Endothelial cell of umbilical vein (primary cell): ENCODE measurements around the gene RNF126. TPM values are rescaled to one million over a fixed set of nuclear protein-coding genes. Genes with fewer than 3 reads are reported as not detected.
"Not testable (repeated sequence)": the region's sequence is repeated elsewhere in the genome, so short reads cannot be mapped to it uniquely, and the experiment has no call there.

Source experiments
- BruUV-seq: library from RNA; stranded (reverse); fragments of 400-500 nt; replicated peaks from 2 replicates; lab custom pipeline; 2021; lab: Mats Ljungman, UMichigan
- CTCF ChIA-PET: fragments of 300-600, 350-600 bp; sonication (Branson Sonifier 250); formaldehyde crosslinking; loops from one replicate; lab custom pipeline; 2021; ENCODE audit warnings: antibody characterized with exemption, inconsistent platforms; lab: Charles Lee
- POLR2A ChIA-PET: fragments of 300-600, 350-600 bp; sonication (Branson Sonifier 250); formaldehyde crosslinking; loops from one replicate; lab custom pipeline; 2021; ENCODE audit warnings: antibody characterized with exemption, inconsistent platforms; lab: Charles Lee
- DNase-seq: peaks from one replicate; pipeline ENCODE4 v3.0.0-alpha.2; 2011; ENCODE audit warnings: low read depth, low spot score
- FAIRE-seq: peaks from 2 replicates; lab custom pipeline; 2011; peaks lifted over from hg19 to GRCh38; lab: Jason Lieb, UNC
- H2AFZ ChIP-seq: 2 replicates; pipeline ENCODE4 v1.6.0; 2012; ENCODE audit warnings: low read depth, low read length, control low read depth, inconsistent platforms
- H3K27ac ChIP-seq: 2 replicates; pipeline ENCODE4 v1.5.1; 2011; ENCODE audit warnings: low read depth, mild to moderate bottlenecking, control low read depth, low read length, moderate library complexity; ENCODE audit not compliant: insufficient read depth
- H3K27me3 ChIP-seq, 2 experiments: 2 replicates each; pipeline versions ENCODE4 v1.6.0 to v1.6.1; 2011; ENCODE audit warnings: low read length in 2 of 2, mixed read lengths in 1 of 2; ENCODE audit not compliant: control insufficient read depth in 2 of 2, insufficient read depth in 2 of 2
- H3K36me3 ChIP-seq, 2 experiments: 2 replicates in 1 of 2; 3 replicates in 1 of 2; pipeline ENCODE4 v1.5.1; 2011; ENCODE audit warnings: low read length in 2 of 2, mild to moderate bottlenecking in 1 of 2, moderate library complexity in 1 of 2; ENCODE audit not compliant: control insufficient read depth in 2 of 2, insufficient read depth in 2 of 2; ENCODE audit errors: extremely low read depth in 1 of 2
- H3K4me1 ChIP-seq: 3 replicates; pipeline ENCODE4 v1.5.1; 2011; ENCODE audit warnings: mild to moderate bottlenecking, low read length; ENCODE audit not compliant: control insufficient read depth, insufficient read depth; ENCODE audit errors: extremely low read depth
- H3K4me2 ChIP-seq: 2 replicates; pipeline ENCODE4 v1.6.1; 2011; ENCODE audit warnings: low read length, control low read depth, mixed read lengths; ENCODE audit not compliant: insufficient read depth
- H3K4me3 ChIP-seq, 3 experiments: fragments of 200-600 bp in 1 of 3; sonication (generic), shearing (Covaris generic) in 1 of 3; replicated peaks in 1 of 3; 2 replicates each; pipeline ENCODE4 v1.5.1; 2011 to 2016; ENCODE audit warnings: control low read depth in 3 of 3, low read length in 3 of 3, mild to moderate bottlenecking in 2 of 3, inconsistent platforms in 1 of 3, low read depth in 1 of 3, moderate library complexity in 1 of 3; ENCODE audit not compliant: insufficient read depth in 1 of 3
- H3K79me2 ChIP-seq: 2 replicates; pipeline ENCODE4 v1.6.0; 2012; ENCODE audit warnings: low read length, inconsistent platforms; ENCODE audit not compliant: control insufficient read depth, insufficient read depth
- H3K9ac ChIP-seq: replicated peaks from 2 replicates; pipeline ENCODE3; 2011; ENCODE audit warnings: low read length, control low read depth; ENCODE audit not compliant: insufficient read depth; ENCODE audit errors: extremely low read depth
- H3K9me1 ChIP-seq: replicated peaks from 3 replicates; pipeline ENCODE4 v1.6.0; 2011; ENCODE audit warnings: mild to moderate bottlenecking, low read length; ENCODE audit not compliant: control insufficient read depth, insufficient read depth; ENCODE audit errors: extremely low read depth
- H3K9me3 ChIP-seq: replicated peaks from 2 replicates; pipeline ENCODE4 v1.5.1; 2012; ENCODE audit warnings: low read length, inconsistent platforms; ENCODE audit not compliant: control insufficient read depth, insufficient read depth
- H4K20me1 ChIP-seq: replicated peaks from 2 replicates; pipeline ENCODE3; 2011; ENCODE audit warnings: mild to moderate bottlenecking, low read length; ENCODE audit not compliant: control insufficient read depth, insufficient read depth; ENCODE audit errors: extremely low read depth
- EZH2 ChIP-seq: IDR thresholded peaks from 2 replicates; pipeline ENCODE4 v1.6.1; 2012; ENCODE audit warnings: borderline replicate concordance, low read depth, mild to moderate bottlenecking, moderate library complexity, low read length, inconsistent platforms; ENCODE audit not compliant: severe bottlenecking
- FOS ChIP-seq: IDR thresholded peaks from 2 replicates; pipeline ENCODE4 v1.6.1; 2011; ENCODE audit warnings: mild to moderate bottlenecking, low read length, moderate library complexity, borderline replicate concordance; ENCODE audit not compliant: insufficient read depth
- GATA2 ChIP-seq: IDR thresholded peaks from 2 replicates; pipeline ENCODE4 v1.7.0; 2011; ENCODE audit warnings: low read depth, mild to moderate bottlenecking, moderate library complexity, mixed read lengths, low read length; ENCODE audit not compliant: insufficient read length, insufficient read depth
- JUN ChIP-seq: IDR thresholded peaks from 2 replicates; pipeline ENCODE4 v1.6.1; 2011; ENCODE audit warnings: borderline replicate concordance, low read depth; ENCODE audit not compliant: insufficient read length, insufficient read depth
- MYC ChIP-seq: IDR thresholded peaks from one replicate; pipeline ENCODE4 v1.6.1; 2011; ENCODE audit warnings: mild to moderate bottlenecking, low read depth, low read length
- POLR2A ChIP-seq: IDR thresholded peaks from 2 replicates; pipeline ENCODE4 v1.6.1; 2012; ENCODE audit warnings: low read depth, mild to moderate bottlenecking, control low read depth, low read length
- POLR2AphosphoS5 ChIP-seq: IDR thresholded peaks from 2 replicates; pipeline ENCODE4 v1.6.1; 2012; ENCODE audit warnings: low read depth, mild to moderate bottlenecking, control low read depth, low read length, moderate library complexity; ENCODE audit not compliant: insufficient read depth
- dilution Hi-C: fragments of 300-500 bp; cut with MboI; formaldehyde crosslinking; loops from one replicate; pipeline ENCODE4 v1.15.0; 2019; ENCODE audit warnings: low sequenced_read_pairs; ENCODE audit not compliant: extremely low pct_ligation_motif_present
- intact Hi-C: fragments of 100-400 bp; cut with micrococcal nuclease; formaldehyde crosslinking; loops from one replicate; pipeline ENCODE4 v1.10.0; 2022
- polyA plus RNA-seq, 4 experiments: library from polyadenylated mRNA; depleted of rRNA in 3 of 4; stranded (reverse) in 3 of 4; unstranded in 1 of 4; fragments of >200 nt; gene quantifications; 2 replicates each; pipeline versions ENCODE4 v1.2.1 to v1.2.3, GENCODE V29; 2011 to 2012; ENCODE audit warnings: missing spikeins in 1 of 4
- total RNA-seq: library from RNA; stranded (reverse); gene quantifications from 2 replicates; pipeline ENCODE4 v1.2.3, GENCODE V29; 2021
- TF ChIP-seq, protein P1 (sequence below): IDR thresholded peaks from 2 replicates; pipeline ENCODE4 v1.6.1; 2011; ENCODE audit not compliant: insufficient read depth, insufficient read length
- TF ChIP-seq, protein P2 (sequence below), 2 donors: IDR thresholded peaks; 1 replicate in 1 of 2; 2 replicates in 1 of 2; pipeline ENCODE4 v1.5.1; 2011; ENCODE audit warnings: low read length in 2 of 2, mild to moderate bottlenecking in 2 of 2, moderate library complexity in 2 of 2, control low read depth in 1 of 2, inconsistent platforms in 1 of 2, low read depth in 1 of 2; ENCODE audit not compliant: insufficient read depth in 1 of 2; ENCODE audit errors: extremely low read depth in 1 of 2

RNF126 gene
- total and polyA plus RNA-seq, 2 donors (not counting 3 experiments of a cell fraction or from before 2014, with no cell fraction given): 19.2 to 61.3 TPM

- ChIA-PET CTCF (no interaction called here), POLR2A (no interaction called here)
- Histone ChIP-seq H3K9ac (no peak overlapping the region), H3K27ac (no peak overlapping the region), H3K36me3 (no peaks in the 10 kb centered on the region), H3K27me3 (no peaks in the 10 kb centered on the region), H3K4me1 (peaks cover 8% of the 10 kb centered on the region), H3K4me3 (no peak overlapping the region), H2AFZ (no peak overlapping the region), H3K79me2 (no peaks in the 10 kb centered on the region), H4K20me1 (no peaks in the 10 kb centered on the region), H3K9me1 (no peaks in the 10 kb centered on the region), H3K4me2 (no peak overlapping the region), H3K9me3 (no peaks in the 10 kb centered on the region)
- no peak for DNase-seq
- intact Hi-C loops (no loop called here), dilution Hi-C loops (no loop called here)
- FAIRE-seq: no peak
- TF ChIP-seq GATA2: no peak
- TF ChIP-seq MYC: no peak
- no peak for TF ChIP-seq FOS
- TF ChIP-seq, protein P1, sequence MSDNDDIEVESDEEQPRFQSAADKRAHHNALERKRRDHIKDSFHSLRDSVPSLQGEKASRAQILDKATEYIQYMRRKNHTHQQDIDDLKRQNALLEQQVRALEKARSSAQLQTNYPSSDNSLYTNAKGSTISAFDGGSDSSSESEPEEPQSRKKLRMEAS: no peak
- TF ChIP-seq, protein P2, sequence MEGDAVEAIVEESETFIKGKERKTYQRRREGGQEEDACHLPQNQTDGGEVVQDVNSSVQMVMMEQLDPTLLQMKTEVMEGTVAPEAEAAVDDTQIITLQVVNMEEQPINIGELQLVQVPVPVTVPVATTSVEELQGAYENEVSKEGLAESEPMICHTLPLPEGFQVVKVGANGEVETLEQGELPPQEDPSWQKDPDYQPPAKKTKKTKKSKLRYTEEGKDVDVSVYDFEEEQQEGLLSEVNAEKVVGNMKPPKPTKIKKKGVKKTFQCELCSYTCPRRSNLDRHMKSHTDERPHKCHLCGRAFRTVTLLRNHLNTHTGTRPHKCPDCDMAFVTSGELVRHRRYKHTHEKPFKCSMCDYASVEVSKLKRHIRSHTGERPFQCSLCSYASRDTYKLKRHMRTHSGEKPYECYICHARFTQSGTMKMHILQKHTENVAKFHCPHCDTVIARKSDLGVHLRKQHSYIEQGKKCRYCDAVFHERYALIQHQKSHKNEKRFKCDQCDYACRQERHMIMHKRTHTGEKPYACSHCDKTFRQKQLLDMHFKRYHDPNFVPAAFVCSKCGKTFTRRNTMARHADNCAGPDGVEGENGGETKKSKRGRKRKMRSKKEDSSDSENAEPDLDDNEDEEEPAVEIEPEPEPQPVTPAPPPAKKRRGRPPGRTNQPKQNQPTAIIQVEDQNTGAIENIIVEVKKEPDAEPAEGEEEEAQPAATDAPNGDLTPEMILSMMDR (IDR thresholded peaks at IDR 0.05; ENCODE audit: extremely low read depth in 1 of 2, insufficient read depth in 1 of 2, low read depth in 1 of 2, low read length in 2 of 2): no peak
- no peak for TF ChIP-seq EZH2
- no peak for TF ChIP-seq POLR2AphosphoS5
- no peak for TF ChIP-seq POLR2A
- no peak for TF ChIP-seq JUN
- no TSS peak for BruUV-seq
These were observed 55.5 kb downstream of the RNF126 start for GRCh38 chr19:607301-608154.

DNA sequence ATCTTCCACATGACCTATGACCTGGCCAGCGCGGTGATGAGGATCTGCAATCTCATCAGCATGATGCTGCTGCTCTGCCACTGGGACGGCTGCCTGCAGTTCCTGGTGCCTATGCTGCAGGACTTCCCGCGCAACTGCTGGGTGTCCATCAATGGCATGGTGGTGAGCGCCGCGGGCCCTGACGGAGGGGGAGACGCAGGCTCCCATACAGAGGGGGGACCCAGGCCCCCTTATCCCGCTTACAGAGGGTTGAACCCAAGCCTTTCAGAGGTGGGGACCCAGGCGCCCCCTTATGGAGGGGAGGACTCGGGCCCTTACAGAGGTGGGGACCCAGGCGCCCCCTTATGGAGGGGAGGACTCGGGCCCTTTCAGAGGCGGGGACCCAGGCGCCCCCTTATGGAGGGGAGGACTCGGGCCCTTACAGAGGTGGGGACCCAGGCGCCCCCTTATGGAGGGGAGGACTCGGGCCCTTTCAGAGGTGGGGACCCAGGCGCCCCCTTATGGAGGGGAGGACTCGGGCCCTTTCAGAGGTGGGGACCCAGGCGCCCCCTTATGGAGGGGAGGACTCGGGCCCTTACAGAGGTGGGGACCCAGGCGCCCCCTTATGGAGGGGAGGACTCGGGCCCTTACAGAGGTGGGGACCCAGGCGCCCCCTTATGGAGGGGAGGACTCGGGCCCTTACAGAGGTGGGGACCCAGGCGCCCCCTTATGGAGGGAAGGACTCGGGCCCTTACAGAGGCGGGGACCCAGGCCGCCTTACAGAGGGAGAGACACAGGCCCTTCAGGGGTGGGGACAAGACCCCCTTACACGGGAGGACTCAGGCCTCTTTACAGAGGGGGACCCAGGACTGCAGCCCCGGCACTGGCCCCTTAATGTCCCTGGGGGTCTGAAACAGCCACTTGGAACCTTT lies 57.7 kb downstream of the RNF126 start:
- H3K79me2 ChIP-seq, DNase-seq, H3K9ac ChIP-seq, H3K27ac ChIP-seq, H2AFZ ChIP-seq, POLR2A ChIA-PET, BruUV-seq, H3K4me3 ChIP-seq, H3K27me3 ChIP-seq, H3K9me3 ChIP-seq, H3K4me1 ChIP-seq, H3K36me3 ChIP-seq, H3K4me2 ChIP-seq, FAIRE-seq, H3K9me1 ChIP-seq, dilution Hi-C loops, H4K20me1 ChIP-seq, intact Hi-C loops: not testable (repeated sequence)
- CTCF ChIA-PET: interaction anchor here (0.6 to 1.2 kb wide), 2 partner anchors 23 to 28 kb away, joined by 4 read pairs; partner anchors contain the start of gene POLRMT
